SKM-1 treated with dmso at 0.1 percent for 144 hours (cell line): ENCODE data around the gene HPCAL1.

Source experiments
- DNase-seq: peaks from one replicate; lab custom pipeline; 2025; ENCODE audit not compliant: unreplicated experiment; lab: John Stamatoyannopoulos, UW

Gene HPCAL1

DNA sequence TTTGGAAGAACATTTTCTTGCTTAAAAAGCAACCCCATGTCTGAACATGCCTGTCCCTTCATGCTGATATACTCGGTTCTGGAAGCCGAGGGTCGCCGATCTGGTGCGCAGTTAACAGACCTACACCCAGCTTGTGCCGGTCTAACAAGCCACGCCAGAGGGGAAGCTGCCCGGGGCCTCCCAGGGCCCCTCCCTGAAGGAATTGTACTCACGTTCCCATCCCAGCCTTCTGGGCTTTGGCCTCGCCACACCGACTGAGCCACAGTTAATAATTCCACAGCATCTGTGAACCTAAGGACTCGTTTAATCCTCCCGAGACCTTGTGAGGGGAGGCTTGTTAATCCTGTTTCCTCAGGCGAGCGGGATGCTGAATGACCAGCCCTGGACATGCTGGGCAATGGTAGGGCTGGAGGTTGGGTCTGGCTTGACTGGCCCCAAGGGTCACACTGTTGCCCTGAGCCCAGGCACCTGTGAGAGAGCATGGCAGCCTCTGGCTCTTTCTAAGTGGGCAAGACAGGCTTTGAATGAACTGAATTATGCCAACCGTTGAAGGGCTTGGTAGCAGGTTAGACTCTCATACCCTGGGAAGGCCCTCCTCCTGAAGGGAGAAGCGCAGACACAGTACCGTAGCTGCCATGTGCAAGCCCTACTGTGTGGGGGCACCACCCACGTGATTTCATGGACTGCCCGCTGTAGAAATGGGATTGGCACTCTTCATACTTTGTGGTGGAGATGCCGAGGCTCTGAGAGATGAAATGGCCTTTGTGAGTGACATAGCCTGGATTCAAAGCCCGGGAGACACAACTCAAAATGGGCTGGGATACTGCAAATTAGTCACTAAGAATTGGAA lies 173.3 kb downstream of the HPCAL1 start:
- no peak for DNase-seq

DNA sequence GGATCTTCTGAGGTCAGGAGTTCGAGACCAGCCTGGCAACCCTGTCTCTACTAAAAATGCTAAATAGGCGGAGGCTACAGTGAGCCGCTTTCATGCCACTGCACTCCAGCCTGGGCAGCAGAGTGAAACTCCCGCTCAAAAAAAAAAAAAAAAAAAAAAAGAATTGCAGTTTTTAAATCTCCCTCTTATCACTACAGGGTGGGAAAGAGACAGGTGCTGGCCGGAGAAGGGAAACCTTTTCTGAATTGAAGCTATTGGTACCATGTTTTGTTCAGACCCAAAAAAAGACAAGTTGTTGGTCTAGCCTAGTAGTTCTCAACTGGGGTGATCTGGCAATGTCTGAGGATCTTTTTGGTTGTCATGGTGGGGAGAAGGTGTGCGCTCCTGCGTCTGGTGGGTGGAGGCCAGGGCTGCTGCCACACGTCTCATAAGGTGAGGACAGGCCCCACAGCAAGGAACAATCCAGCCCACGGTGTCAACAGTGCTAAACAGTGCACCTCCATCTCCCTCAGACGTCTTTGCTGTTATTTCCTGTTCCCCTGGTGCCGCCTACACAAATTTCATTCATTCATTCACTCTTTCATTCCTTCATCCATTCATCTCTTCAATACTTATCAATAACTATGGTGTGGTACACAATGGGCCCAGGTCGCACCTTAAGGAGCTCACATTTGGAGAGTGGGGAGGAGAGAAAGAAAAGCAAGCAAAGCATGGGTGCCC lies 174.2 kb downstream of the HPCAL1 start:
- no peak for DNase-seq
